ENCODE measurements around the gene SPESP1.

Gene SPESP1

DNA sequence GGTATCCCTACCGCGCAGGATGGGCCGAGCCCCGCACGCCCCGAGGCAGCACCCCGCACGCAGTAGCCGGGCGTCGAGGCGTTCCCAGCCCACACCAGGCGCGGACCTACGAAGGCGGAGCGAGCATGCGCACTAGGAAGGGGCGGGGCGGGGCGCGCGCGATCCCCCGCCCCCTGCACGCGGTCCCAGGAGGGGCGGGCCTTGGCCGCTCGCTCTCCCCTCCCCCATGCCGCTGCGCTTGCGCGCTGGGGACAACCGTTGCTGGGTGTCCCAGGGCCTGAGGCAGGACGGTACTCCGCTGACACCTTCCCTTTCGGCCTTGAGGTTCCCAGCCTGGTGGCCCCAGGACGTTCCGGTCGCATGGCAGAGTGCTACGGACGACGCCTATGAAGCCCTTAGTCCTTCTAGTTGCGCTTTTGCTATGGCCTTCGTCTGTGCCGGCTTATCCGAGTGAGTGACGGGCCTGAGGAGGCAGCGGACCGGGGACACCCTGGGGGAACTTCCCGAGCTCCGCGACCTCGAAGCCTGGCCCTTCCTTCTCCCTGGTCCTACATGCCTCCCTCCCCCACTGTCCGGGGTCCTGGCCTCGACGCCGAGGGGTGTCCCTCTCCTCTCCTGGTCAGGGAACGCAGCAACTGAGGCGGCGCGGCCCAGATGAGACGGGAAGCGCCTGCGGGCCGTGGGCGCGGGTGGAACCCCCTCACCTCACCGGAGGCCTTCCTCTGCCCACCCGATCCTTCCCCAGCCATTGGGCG, at the start of gene SPESP1:
Gene SPESP1, plus strand, starts transcription at position 258 of the 755 bp plus-strand sequence. Its CDS starts 129 bp downstream, at position 387.
- H3K27ac ChIP-seq, result peak within 1 kb of the TSS; percentile 44
- TF ChIP-seq CTCF (IDR thresholded peaks at IDR 0.05) (no peak), ZFX (IDR thresholded peaks at IDR 0.05; ENCODE audit: borderline replicate concordance) (no peak)

GRCh38 chr15:68885070-68885469, 45.3 kb upstream of the SPESP1 start:
- TF ChIP-seq CTCF (IDR thresholded peaks at IDR 0.05) (no peak), ZFX (IDR thresholded peaks at IDR 0.05; ENCODE audit: borderline replicate concordance) (no peak)
- no peak overlapping the region for H3K27ac ChIP-seq

GRCh38 chr15:68887120-68887519, 43.2 kb upstream of the SPESP1 start:
- no peak for TF ChIP-seq ZFX (IDR thresholded peaks at IDR 0.05; ENCODE audit: borderline replicate concordance)
- TF ChIP-seq CTCF (IDR thresholded peaks at IDR 0.05), result no peak

DNA sequence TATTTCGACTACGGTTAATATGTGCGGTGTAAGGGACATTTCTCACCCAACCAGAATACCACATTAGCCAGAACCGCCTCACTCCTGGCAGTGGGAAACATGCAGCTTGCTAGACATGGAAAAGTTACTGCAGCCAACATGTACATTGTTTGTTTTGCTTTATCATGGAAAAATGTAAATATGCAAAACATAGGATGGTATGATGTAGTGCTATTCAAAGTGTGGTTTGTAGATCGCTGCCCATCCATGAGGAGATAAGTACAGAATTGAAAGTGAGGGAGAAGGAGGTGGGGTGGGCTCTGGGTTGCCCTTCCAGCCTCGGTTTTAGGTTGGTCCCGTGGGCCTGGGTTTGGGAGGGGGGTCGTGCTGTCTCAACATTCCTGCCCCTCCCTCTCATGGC, 42.5 kb upstream of the SPESP1 start:
- no peak for TF ChIP-seq ZFX (IDR thresholded peaks at IDR 0.05; ENCODE audit: borderline replicate concordance)
- TF ChIP-seq CTCF (IDR thresholded peaks at IDR 0.05), result no peak
- H3K27ac ChIP-seq, result no peak overlapping the region

More at GRCh38 chr15:68887120-68887519, 43.2 kb upstream of the SPESP1 start:
- no peak overlapping the region for H3K27ac ChIP-seq

DNA sequence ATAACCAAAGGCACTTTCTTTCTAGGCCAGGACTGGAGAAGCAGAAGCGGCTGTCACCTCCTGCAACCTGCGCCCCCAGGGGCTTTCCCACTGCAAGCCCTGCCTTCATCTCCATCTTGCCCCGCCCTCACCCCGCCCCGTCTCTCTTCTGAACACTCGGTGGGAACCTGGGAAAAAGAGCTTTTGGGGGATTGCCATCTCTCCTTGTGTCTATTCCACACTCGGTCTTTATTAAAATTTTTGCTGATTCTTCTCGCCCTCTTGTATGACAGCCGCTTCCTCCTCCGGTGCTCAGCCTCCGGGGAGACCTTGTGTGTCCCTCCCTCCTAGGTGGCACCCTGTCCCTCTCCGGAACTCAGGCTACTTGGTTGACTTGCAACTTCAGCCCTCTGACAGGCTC, 41.9 kb upstream of the SPESP1 start:
- H3K27ac ChIP-seq, result no peak overlapping the region

GRCh38 chr15:68894208-68894607, 36.1 kb upstream of the SPESP1 start:
- TF ChIP-seq ZFX (IDR thresholded peaks at IDR 0.05; ENCODE audit: borderline replicate concordance) (no peak), CTCF (IDR thresholded peaks at IDR 0.05) (no peak)
- no peak overlapping the region for H3K27ac ChIP-seq

More for the DNA sequence above, 41.9 kb upstream of the SPESP1 start:
- no peak for TF ChIP-seq CTCF (IDR thresholded peaks at IDR 0.05)
- no peak for TF ChIP-seq ZFX (IDR thresholded peaks at IDR 0.05; ENCODE audit: borderline replicate concordance)

DNA sequence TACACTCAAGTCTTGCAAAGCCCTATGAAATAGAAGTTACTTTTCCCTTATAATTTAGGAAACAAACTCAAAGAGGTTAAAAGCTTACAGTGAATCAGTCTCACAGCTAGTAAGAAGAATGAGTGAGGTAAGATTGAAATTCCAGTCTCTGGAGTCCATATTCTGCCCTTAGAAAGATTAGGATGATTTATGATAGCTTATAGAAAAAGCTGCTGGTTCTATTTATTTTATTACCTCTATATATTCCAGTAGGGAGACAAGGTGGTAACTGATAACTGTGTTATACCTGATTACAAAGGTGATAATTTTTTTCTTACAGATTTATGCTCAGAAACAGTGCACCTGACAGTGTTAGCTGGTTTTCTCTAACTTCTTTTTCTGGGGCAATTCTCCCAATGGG, 34.1 kb upstream of the SPESP1 start:
- H3K27ac ChIP-seq, result no peak overlapping the region
- TF ChIP-seq ZFX (IDR thresholded peaks at IDR 0.05; ENCODE audit: borderline replicate concordance), result no peak
- TF ChIP-seq CTCF (IDR thresholded peaks at IDR 0.05), result no peak

Data from 22Rv1 (cell line).